ENCODE data around the gene PPIL6. TPM values are rescaled to one million over a fixed set of nuclear protein-coding genes. Genes with fewer than 3 reads are reported as not detected.
A peak's percentile ranks its signal among the peaks of the same experiment; 100 is the strongest.

Gene PPIL6
- not detected for total RNA-seq

- Mint-ChIP-seq H3K4me1 (ENCODE audit: low read depth in 2 of 2) (peaks cover 14 to 19% of the 10 kb centered on the region in 2 donors), H3K9me3 (no peaks in the 10 kb centered on the region), H3K27ac (peak within 1 kb of the TSS; percentile 70 to 77), H3K4me3 (peak within 1 kb of the TSS; percentile 90), H3K36me3 (no peaks in the 10 kb centered on the region), H3K27me3 (no peaks in the 10 kb centered on the region)
- DNase-seq (ENCODE audit: low spot score) = peak; percentile 83
- peak; percentile 95 to 97 for ATAC-seq
These were observed at the start of gene PPIL6, which contains the start of gene SMPD2 for GRCh38 chr6:109440331-109441068. TSS of gene PPIL6 (minus strand) at chr6:109440628. CDS start at chr6:109440590, 38 bp downstream. TSS of gene SMPD2 (plus strand) at chr6:109440724. CDS start at chr6:109441122, 398 bp downstream.

DNA sequence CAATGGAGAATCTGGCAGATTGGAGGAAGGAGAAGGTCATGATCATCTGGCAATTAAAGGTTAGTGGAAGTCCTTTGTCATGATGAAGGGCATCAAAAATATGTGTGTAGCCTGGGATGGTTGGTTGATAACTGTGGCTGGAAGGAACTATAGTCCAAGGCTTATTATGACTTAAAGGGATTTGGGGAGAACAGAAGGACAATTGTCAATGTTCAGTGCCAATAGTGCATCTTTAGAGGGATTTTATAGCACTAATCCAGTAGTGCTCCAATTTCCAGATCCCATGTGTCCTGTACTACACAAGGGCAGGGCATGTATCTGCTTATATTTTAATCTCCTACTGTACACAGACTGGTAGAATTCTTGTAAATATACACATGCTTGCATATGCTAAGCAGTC, 47.6 kb upstream of the PPIL6 start:
- H3K4me1 Mint-ChIP-seq (ENCODE audit: low read depth in 2 of 2) = peaks cover 22 to 27% of the 10 kb centered on the region in 2 donors
- H3K27me3 Mint-ChIP-seq = no peaks in the 10 kb centered on the region
- no peak overlapping the region for H3K27ac Mint-ChIP-seq
- no peaks in the 10 kb centered on the region for H3K36me3 Mint-ChIP-seq
- no peak overlapping the region for H3K4me3 Mint-ChIP-seq
- DNase-seq (ENCODE audit: low spot score) = no peak
- H3K9me3 Mint-ChIP-seq = no peaks in the 10 kb centered on the region
- ATAC-seq = no peak

DNA sequence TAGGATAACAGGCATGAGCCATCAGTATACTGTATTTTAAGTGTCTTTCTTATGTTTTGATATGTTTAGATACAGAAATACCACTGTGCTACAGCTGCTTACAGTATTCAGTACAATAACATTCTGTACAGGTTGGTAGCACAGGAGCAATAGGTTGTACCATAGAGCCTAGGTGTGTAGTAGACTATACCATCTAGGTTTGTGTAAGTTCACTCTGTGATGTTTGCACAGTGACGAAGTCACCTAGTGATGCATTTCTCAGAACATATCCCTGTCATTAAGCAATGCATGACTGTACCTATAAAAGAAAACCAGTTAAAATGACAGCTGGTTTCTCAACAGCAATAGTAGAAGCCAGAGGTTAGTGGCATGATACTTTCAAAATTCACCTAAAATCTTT, 45.6 kb upstream of the PPIL6 start:
- Mint-ChIP-seq H3K36me3 (peaks cover 9% of the 10 kb centered on the region), H3K27ac (peak overlapping the region in 1 of 2 donors; percentile 25), H3K9me3 (no peaks in the 10 kb centered on the region), H3K4me1 (ENCODE audit: low read depth in 2 of 2) (peaks cover 24 to 33% of the 10 kb centered on the region in 2 donors), H3K4me3 (no peak overlapping the region), H3K27me3 (no peaks in the 10 kb centered on the region)
- ATAC-seq (no peak), DNase-seq (ENCODE audit: low spot score) (no peak)

DNA sequence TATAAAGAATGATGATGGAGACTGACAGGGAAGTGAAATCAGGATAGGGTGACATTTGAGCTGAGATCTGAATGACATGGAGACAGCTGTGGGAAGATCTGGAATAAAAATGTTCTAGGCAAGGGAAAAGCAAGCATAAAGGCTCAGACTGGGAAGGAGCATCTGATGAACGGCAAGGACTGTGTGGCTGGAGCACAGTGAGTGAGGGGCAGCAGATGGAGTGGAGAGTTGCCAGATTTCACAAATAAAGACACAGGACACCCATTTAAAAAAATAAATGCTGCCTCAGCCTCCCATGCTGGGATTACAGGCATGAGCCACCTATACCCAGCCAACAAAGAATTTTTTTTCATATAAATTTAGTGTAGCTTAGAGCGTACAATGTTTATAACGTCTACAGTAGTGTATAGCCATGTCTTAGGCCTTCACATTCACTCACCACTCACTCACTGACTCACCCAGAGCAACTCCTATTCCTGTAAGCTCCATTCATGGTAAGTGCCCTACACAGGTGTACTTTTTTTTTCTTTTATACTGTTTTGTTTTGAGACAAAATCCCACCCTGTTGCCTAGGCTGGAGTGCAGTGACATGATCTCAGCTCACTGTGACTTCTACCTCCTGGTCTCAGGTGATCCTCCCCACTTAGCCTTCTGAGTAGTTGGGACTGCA, 45.0 kb upstream of the PPIL6 start:
- peaks cover 16% of the 10 kb centered on the region for H3K36me3 Mint-ChIP-seq
- DNase-seq (ENCODE audit: low spot score) = no peak
- no peak overlapping the region for H3K4me3 Mint-ChIP-seq

GRCh38 chr6:109484122-109484521, 43.7 kb upstream of the PPIL6 start:
- DNase-seq (ENCODE audit: low spot score) = no peak
- H3K36me3 Mint-ChIP-seq = peaks cover 21% of the 10 kb centered on the region
- peak overlapping the region; percentile 23 to 51 for H3K27ac Mint-ChIP-seq
- peaks cover 29 to 43% of the 10 kb centered on the region in 2 donors for H3K4me1 Mint-ChIP-seq (ENCODE audit: low read depth in 2 of 2)
- H3K9me3 Mint-ChIP-seq = no peaks in the 10 kb centered on the region
- ATAC-seq = no peak
- no peaks in the 10 kb centered on the region for H3K27me3 Mint-ChIP-seq
- peak overlapping the region; percentile 84 for H3K4me3 Mint-ChIP-seq

More for the DNA sequence above, 45.0 kb upstream of the PPIL6 start:
- Mint-ChIP-seq H3K4me1 (ENCODE audit: low read depth in 2 of 2) (peaks cover 22 to 33% of the 10 kb centered on the region in 2 donors), H3K27ac (peak overlapping the region in 1 of 2 donors; percentile 25), H3K9me3 (no peaks in the 10 kb centered on the region), H3K27me3 (no peaks in the 10 kb centered on the region)
- ATAC-seq = no peak

GRCh38 chr6:109483735-109484057, 43.3 kb upstream of the PPIL6 start:
- H3K9me3 Mint-ChIP-seq = no peaks in the 10 kb centered on the region
- H3K27ac Mint-ChIP-seq = peak overlapping the region; percentile 23 to 51
- H3K36me3 Mint-ChIP-seq = peaks cover 25% of the 10 kb centered on the region
- ATAC-seq = no peak
- no peak for DNase-seq (ENCODE audit: low spot score)
- H3K27me3 Mint-ChIP-seq = no peaks in the 10 kb centered on the region
- peak overlapping the region; percentile 84 for H3K4me3 Mint-ChIP-seq
- H3K4me1 Mint-ChIP-seq (ENCODE audit: low read depth in 2 of 2) = peaks cover 33 to 47% of the 10 kb centered on the region in 2 donors

- H3K27ac Mint-ChIP-seq = peak within 1 kb of the TSS; percentile 77 to 82
- H3K4me1 Mint-ChIP-seq (ENCODE audit: low read depth in 2 of 2) = peaks cover 39 to 53% of the 10 kb centered on the region in 2 donors
- DNase-seq (ENCODE audit: low spot score) (peak; percentile 95), ATAC-seq (peak; percentile 95 to 97)
- H3K36me3 Mint-ChIP-seq = peaks cover 28% of the 10 kb centered on the region
- no peaks in the 10 kb centered on the region for H3K9me3 Mint-ChIP-seq
- no peaks in the 10 kb centered on the region for H3K27me3 Mint-ChIP-seq
- H3K4me3 Mint-ChIP-seq = peak within 1 kb of the TSS; percentile 97
These were observed 42.7 kb upstream of the PPIL6 start, which contains the start of gene ZBTB24 for GRCh38 chr6:109482905-109483734. TSS of gene ZBTB24 (minus strand) at chr6:109483219. CDS start at chr6:109482026, 1,193 bp downstream.

DNA sequence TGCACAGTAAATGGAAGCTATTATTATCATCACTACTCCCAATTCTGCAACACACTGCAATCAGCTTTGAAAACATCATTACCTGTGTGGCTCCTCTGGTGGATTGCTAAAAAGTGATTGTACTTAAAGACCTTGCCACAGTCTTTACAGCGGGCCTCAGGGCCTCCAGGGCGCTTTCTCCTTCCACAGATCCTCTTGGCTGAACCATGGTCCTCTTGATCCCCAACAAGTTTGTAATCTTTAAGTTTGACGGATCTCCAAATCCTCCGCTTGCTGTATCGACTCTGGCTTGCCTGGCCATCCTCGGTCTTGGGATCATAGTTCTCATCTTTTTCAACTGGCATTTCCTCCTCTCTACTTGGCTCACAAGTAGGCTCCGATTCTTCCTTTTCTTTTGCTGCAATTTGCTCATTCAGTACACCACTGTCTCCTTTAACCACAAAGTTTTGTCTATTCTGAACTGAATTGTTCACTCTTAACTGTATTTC, 40.6 kb upstream of the PPIL6 start:
- H3K9me3 Mint-ChIP-seq = no peaks in the 10 kb centered on the region
- H3K4me1 Mint-ChIP-seq (ENCODE audit: low read depth in 2 of 2) = peaks cover 47 to 61% of the 10 kb centered on the region in 2 donors
- DNase-seq (ENCODE audit: low spot score) (no peak), ATAC-seq (no peak)
- H3K36me3 Mint-ChIP-seq = peaks cover 31% of the 10 kb centered on the region
- peak overlapping the region; percentile 97 for H3K4me3 Mint-ChIP-seq
- no peak overlapping the region for H3K27ac Mint-ChIP-seq
- no peaks in the 10 kb centered on the region for H3K27me3 Mint-ChIP-seq

DNA sequence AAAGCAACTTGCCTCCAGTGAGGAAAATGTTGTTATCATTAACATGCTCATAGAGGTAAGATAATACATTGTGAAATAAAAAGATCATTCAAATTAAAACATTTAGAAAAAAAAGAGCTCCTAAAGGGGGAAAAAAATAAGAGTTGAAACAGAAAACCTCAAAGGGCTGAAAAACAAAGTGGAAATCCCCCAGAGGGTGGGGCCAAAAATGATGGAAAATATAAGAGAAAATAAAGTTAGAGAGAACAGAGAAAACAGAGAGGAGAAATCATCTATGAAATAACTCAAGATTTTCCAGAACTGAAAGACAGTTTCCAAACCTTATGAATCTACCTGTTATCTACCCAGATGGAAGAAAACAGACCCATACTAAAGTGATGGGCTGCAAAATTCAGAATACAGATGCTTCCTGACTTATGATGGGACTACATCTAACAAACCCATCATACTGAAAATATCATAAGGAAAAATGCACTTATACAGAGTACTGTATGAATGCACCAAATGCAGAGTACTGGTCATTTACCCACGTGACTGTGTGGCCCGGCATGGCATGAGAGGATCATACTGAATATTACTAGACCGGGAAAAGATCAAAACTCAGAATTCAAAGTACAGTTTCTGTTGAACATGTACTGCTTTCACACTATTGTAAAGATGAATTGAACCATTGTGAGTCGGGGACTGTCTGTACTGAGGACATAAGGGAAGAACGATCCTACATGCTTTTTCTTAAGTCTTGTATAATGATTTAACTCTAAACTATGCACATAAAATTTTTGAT, 38.6 kb upstream of the PPIL6 start:
- no peak for ATAC-seq
- no peaks in the 10 kb centered on the region for H3K9me3 Mint-ChIP-seq
- H3K4me1 Mint-ChIP-seq (ENCODE audit: low read depth in 2 of 2) = peaks cover 48 to 55% of the 10 kb centered on the region in 2 donors
- H3K36me3 Mint-ChIP-seq = peaks cover 37% of the 10 kb centered on the region
- DNase-seq (ENCODE audit: low spot score) = no peak
- H3K27ac Mint-ChIP-seq = peak overlapping the region; percentile 40 to 77
- no peaks in the 10 kb centered on the region for H3K27me3 Mint-ChIP-seq
- H3K4me3 Mint-ChIP-seq = peak overlapping the region; percentile 97

- Mint-ChIP-seq H3K27ac (peak overlapping the region; percentile 40 to 77), H3K9me3 (no peaks in the 10 kb centered on the region), H3K4me1 (ENCODE audit: low read depth in 2 of 2) (peaks cover 47 to 53% of the 10 kb centered on the region in 2 donors), H3K36me3 (peaks cover 41% of the 10 kb centered on the region), H3K4me3 (peak overlapping the region; percentile 97), H3K27me3 (no peaks in the 10 kb centered on the region)
- no peak for DNase-seq (ENCODE audit: low spot score)
- no peak for ATAC-seq
These were observed 37.9 kb upstream of the PPIL6 start for GRCh38 chr6:109478222-109478805.

- H3K4me1 Mint-ChIP-seq (ENCODE audit: low read depth in 2 of 2) = peaks cover 52 to 59% of the 10 kb centered on the region in 2 donors
- H3K9me3 Mint-ChIP-seq = no peaks in the 10 kb centered on the region
- ATAC-seq (no peak), DNase-seq (ENCODE audit: low spot score) (no peak)
- no peaks in the 10 kb centered on the region for H3K27me3 Mint-ChIP-seq
- H3K27ac Mint-ChIP-seq = peak overlapping the region in 1 of 2 donors; percentile 43
- peak overlapping the region; percentile 97 for H3K4me3 Mint-ChIP-seq
- H3K36me3 Mint-ChIP-seq = peaks cover 47% of the 10 kb centered on the region
These were observed 37.3 kb upstream of the PPIL6 start for GRCh38 chr6:109477725-109478124.

DNA sequence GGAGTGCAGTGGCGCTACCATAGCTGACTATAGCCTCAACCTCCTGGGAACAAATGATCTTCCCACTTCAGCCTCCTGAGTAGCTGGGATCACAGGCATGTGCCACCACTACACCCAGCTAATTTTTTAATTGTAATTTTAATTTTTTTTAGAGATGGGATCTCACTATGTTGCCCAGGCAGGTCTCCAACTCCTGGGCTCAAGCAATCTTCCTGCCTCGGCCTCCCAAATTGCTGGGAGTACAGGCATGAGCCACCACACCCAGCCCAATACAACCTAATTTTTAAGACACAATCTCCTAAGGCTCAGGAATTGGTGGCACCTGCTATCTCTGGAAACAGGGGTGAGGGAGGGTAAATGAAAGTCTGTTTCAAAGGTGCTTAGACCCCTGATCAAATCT, 36.8 kb upstream of the PPIL6 start:
- H3K9me3 Mint-ChIP-seq = no peaks in the 10 kb centered on the region
- peak overlapping the region; percentile 97 for H3K4me3 Mint-ChIP-seq
- DNase-seq (ENCODE audit: low spot score) = no peak
- H3K27me3 Mint-ChIP-seq = no peaks in the 10 kb centered on the region
- H3K4me1 Mint-ChIP-seq (ENCODE audit: low read depth in 2 of 2) = peaks cover 55 to 59% of the 10 kb centered on the region in 2 donors
- ATAC-seq = no peak
- peaks cover 51% of the 10 kb centered on the region for H3K36me3 Mint-ChIP-seq
- no peak overlapping the region for H3K27ac Mint-ChIP-seq
